GM10266 (cell line): ENCODE results near the gene FRMD3.

Experiments
- DNase-seq: peaks from one replicate; pipeline ENCODE4 v3.0.0; 2012; ENCODE audit errors: extremely low spot score
- TF ChIP-seq, protein P1 (sequence below): IDR thresholded peaks from 2 replicates; pipeline ENCODE4 v1.5.1; 2012; ENCODE audit warnings: mild to moderate bottlenecking, low read depth; ENCODE audit not compliant: control insufficient read depth, insufficient read depth; ENCODE audit errors: missing control alignments

Gene FRMD3

DNA sequence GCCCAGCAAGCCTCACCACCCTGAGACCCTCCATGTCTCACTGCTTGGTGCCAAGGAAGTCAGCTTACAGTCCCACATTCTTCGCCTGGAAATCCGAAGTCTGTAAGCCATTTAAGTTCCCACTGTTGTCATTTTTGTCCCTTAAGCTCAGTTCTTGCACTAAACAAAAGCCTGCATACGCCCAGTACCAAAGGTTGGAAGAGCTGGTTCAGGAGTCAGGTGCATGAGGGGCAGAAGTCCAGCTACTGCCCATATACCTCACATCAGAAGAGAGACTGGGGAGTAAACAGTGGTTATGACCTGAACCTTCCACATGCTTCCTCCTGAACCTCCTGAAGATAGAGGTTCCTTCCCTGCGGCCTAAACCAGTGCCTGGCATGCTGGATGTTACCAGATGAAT lies 146.0 kb downstream of the FRMD3 start:
- TF ChIP-seq, protein P1, sequence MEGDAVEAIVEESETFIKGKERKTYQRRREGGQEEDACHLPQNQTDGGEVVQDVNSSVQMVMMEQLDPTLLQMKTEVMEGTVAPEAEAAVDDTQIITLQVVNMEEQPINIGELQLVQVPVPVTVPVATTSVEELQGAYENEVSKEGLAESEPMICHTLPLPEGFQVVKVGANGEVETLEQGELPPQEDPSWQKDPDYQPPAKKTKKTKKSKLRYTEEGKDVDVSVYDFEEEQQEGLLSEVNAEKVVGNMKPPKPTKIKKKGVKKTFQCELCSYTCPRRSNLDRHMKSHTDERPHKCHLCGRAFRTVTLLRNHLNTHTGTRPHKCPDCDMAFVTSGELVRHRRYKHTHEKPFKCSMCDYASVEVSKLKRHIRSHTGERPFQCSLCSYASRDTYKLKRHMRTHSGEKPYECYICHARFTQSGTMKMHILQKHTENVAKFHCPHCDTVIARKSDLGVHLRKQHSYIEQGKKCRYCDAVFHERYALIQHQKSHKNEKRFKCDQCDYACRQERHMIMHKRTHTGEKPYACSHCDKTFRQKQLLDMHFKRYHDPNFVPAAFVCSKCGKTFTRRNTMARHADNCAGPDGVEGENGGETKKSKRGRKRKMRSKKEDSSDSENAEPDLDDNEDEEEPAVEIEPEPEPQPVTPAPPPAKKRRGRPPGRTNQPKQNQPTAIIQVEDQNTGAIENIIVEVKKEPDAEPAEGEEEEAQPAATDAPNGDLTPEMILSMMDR: no peak
- no peak for DNase-seq

DNA sequence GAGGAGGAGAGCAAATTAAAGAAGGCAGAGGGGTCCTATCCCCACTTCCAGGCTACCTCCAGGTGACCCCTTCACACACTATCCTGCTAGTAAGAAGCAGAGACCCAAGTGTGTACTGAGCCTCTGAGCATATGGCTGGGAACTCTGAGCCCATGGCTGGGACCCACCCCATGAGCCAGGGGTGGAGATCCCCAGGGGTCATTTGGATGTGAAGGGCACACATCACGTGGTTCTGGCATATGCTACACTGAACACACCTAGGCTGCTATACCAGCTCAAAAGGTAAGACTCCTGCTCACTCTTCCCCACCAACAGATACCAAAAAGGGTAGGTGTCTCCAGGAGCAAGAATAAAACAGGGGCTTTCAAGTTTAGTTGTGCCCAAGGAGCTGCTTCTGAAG lies 149.9 kb downstream of the FRMD3 start:
- no peak for DNase-seq

DNA sequence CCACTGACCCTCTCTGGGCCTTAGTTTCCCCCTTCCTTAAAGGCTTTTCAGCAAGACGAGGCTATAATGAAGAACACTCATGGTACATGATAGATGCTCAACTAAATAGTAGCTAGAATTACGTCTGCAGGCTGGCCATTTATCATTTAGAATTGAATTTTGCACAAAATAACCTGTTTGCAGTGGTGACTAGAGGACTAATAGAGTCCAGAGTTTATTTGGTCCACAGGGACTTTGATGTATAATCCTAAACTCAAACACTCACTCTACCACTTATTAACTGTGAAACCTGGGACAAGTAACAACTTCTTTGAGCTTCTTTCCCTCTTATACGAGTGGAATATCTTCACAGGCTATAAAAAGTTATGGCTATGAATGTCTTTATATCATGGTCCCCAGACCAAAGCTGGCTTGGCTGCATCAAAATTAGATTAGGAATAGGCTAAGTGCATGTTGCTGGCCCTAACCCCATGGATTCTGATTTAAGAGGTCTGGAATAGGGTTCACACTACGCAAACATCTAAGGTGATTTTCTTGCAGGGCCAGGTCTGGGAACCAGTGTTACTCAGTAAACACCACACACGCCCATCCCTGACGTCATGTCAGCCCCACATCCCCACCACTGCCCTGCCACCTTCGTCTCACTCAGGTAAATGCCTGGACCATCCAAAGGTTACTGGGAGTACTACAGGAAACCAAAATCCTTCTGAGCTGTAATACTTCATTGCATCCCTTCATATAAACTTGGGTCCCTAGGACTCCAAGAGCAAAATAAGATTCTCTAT lies 150.6 kb downstream of the FRMD3 start:
- TF ChIP-seq, protein P1: no peak

More for the DNA sequence above, 149.9 kb downstream of the FRMD3 start:
- TF ChIP-seq, protein P1: no peak

DNA sequence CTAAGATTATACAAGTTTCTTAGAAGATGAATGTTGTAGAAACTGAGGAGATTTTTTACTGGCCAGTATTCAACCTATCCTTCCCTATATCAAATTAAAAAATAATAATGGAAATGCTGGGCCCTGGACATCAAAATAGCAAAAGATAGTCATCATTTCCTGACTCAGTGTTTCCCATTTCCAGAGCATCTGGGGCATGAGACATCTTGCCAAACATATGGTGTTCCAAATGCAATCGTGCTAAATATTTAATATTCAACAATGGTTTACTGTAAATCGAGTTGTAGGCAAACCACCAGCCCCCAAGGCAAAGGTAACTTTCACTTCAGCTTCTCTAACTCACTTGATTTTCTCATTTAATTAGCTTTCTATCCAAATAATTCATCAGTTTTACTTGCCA lies 152.9 kb downstream of the FRMD3 start:
- DNase-seq: no peak
- TF ChIP-seq, protein P1: no peak

More for the DNA sequence above, 150.6 kb downstream of the FRMD3 start:
- no peak for DNase-seq

DNA sequence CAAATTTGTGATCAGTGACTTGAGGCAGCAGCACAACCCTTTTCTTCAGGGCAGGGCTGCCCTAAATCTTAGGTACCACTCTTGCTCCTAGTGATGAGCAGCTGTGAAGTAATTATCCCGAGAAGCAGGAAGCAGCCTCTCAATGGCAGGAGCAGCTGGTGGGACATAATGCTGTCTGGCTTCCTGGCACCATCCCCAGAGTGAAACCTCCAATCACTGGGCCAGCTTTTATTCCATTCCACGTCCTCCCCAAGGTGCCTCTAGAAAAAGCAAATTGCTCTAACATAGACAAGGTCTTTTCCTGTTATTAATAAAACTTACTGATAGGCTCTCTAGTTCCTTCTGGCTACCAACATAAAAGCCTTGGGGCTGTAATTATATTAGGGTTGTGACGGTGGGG lies 154.0 kb downstream of the FRMD3 start:
- no peak for DNase-seq
- TF ChIP-seq, protein P1: no peak

DNA sequence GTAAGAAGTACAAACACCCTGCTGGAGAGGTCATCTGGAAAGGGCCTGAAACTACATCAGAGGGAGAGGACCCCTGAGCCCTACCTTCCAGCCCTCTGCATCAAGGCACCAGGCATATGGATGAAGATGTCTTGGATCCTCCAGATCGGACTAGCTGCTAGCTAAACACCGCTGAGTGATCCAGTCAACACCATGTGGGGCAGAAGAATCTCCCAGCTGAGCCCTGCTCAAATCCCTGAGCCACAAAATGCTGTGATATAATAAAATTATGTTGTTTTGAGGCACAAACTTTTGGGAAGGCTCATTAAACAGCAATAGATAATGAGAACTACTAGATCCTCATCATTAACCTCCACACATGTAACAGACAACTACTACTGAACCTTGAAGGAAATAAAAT lies 155.2 kb downstream of the FRMD3 start:
- TF ChIP-seq, protein P1: no peak

DNA sequence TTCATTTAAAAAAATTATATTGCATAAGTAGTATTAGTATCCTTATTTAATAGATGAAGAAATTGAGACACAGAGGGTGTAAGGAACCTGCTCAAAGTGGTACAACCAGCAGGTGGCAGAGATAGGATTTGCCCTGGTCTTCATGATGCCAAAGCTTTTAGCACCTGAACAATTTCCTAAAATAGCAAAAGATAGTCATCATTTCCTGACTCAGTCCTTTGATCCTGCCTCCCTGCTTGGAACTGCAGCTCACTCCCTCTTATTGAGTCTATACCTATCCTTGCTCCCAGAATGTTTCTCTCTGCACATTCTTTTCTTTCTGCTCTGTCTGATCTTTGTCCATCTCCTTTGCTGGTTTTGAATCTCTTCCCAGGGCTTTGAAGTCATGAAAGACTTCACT lies 155.8 kb downstream of the FRMD3 start:
- TF ChIP-seq, protein P1: no peak
- no peak for DNase-seq

More for the DNA sequence above, 155.2 kb downstream of the FRMD3 start:
- no peak for DNase-seq
